Loucy (cell line): ENCODE measurements around the gene RHEB.

ENCODE experiments used
- H2AFZ ChIP-seq: fragments of 200-600 bp; sonication (generic); 2 replicates; pipeline ENCODE4 v1.6.0; 2016; ENCODE audit warnings: antibody characterized with exemption, mild to moderate bottlenecking, low read length, moderate library complexity
- H3F3A ChIP-seq: fragments of 200-600 bp; 2 replicates; pipeline ENCODE4 v1.6.0; 2016; ENCODE audit warnings: antibody characterized with exemption, low read depth, mild to moderate bottlenecking
- H3K27me3 ChIP-seq: fragments of 200-600 bp; sonication (generic); 2 replicates; pipeline ENCODE4 v1.6.1; 2014; ENCODE audit warnings: low read length, mild to moderate bottlenecking; ENCODE audit not compliant: insufficient read depth, poor library complexity, severe bottlenecking
- H3K36me3 ChIP-seq: fragments of 200-600 bp; sonication (generic); 2 replicates; pipeline ENCODE4 v1.6.1; 2016; ENCODE audit warnings: low read length; ENCODE audit not compliant: insufficient read depth
- H3K4me1 ChIP-seq: fragments of 200-600 bp; sonication (generic); 2 replicates; pipeline ENCODE4 v1.5.1; 2014; ENCODE audit warnings: low read length, mild to moderate bottlenecking; ENCODE audit not compliant: insufficient read depth, poor library complexity, severe bottlenecking
- H3K4me2 ChIP-seq: fragments of 200-600 bp; sonication (generic); 2 replicates; pipeline ENCODE4 v1.6.0; 2014; ENCODE audit warnings: antibody characterized with exemption, low read length, low read depth, mild to moderate bottlenecking; ENCODE audit not compliant: poor library complexity, severe bottlenecking
- H3K4me3 ChIP-seq: fragments of 200-600 bp; sonication (generic); 2 replicates; pipeline ENCODE4 v1.5.1; 2014; ENCODE audit warnings: low read length, mild to moderate bottlenecking, mixed read lengths; ENCODE audit not compliant: poor library complexity, severe bottlenecking
- H3K79me2 ChIP-seq: fragments of 200-600 bp; sonication (generic); 2 replicates; pipeline ENCODE4 v1.6.1; 2014; ENCODE audit warnings: low read length; ENCODE audit not compliant: insufficient read depth
- H3K9ac ChIP-seq: fragments of 200-600 bp; sonication (generic); 2 replicates; pipeline ENCODE4 v1.6.0; 2014; ENCODE audit warnings: mild to moderate bottlenecking, low read depth, low read length, moderate library complexity; ENCODE audit not compliant: poor library complexity, severe bottlenecking
- H3K9me2 ChIP-seq: fragments of 200-600 bp; sonication (generic); replicated peaks from 2 replicates; pipeline ENCODE4 v1.6.1; 2016; ENCODE audit warnings: low read depth, low read length, mixed read lengths
- H3K9me3 ChIP-seq: fragments of 200-600 bp; sonication (generic); 2 replicates; pipeline ENCODE4 v1.6.1; 2014; ENCODE audit warnings: mild to moderate bottlenecking, antibody characterized with exemption, low read length, low read depth; ENCODE audit not compliant: insufficient read depth
- H4K20me1 ChIP-seq: fragments of 200-600 bp; sonication (generic); 2 replicates; pipeline ENCODE4 v1.6.0; 2014; ENCODE audit warnings: antibody characterized with exemption, low read length, mild to moderate bottlenecking; ENCODE audit not compliant: insufficient read depth, poor library complexity, severe bottlenecking
- CTCF ChIP-seq: fragments of 200-600 bp; sonication (generic); conservative IDR thresholded peaks from 2 replicates; pipeline ENCODE4 v1.5.1; 2014; ENCODE audit warnings: mild to moderate bottlenecking, antibody characterized with exemption, low read length
- EZH2phosphoT487 ChIP-seq: fragments of 200-600 bp; IDR thresholded peaks from 2 replicates; pipeline ENCODE4 v1.6.1; 2018; ENCODE audit warnings: antibody characterized with exemption, mild to moderate bottlenecking, moderate library complexity, borderline replicate concordance

Gene RHEB

GRCh38 chr7:151435971-151436370 lies 83.7 kb downstream of the RHEB start:
- no peak for TF ChIP-seq CTCF
- TF ChIP-seq EZH2phosphoT487 = no peak
- H3K9me2 ChIP-seq = no peaks in the 10 kb centered on the region
- no peaks in the 10 kb centered on the region for H3K9me3 ChIP-seq
- H3K79me2 ChIP-seq = no peaks in the 10 kb centered on the region
- H3K9ac ChIP-seq = no peak overlapping the region
- no peak overlapping the region for H3K4me2 ChIP-seq
- no peaks in the 10 kb centered on the region for H3F3A ChIP-seq
- peaks cover 19% of the 10 kb centered on the region for H3K4me1 ChIP-seq
- H4K20me1 ChIP-seq = no peaks in the 10 kb centered on the region
- H3K27me3 ChIP-seq = no peaks in the 10 kb centered on the region
- H3K4me3 ChIP-seq = no peak overlapping the region
- H2AFZ ChIP-seq = no peak overlapping the region
- H3K36me3 ChIP-seq = no peaks in the 10 kb centered on the region

GRCh38 chr7:151435103-151435916 lies 84.4 kb downstream of the RHEB start:
- H3K79me2 ChIP-seq = no peaks in the 10 kb centered on the region
- H3K9me2 ChIP-seq = no peaks in the 10 kb centered on the region
- no peaks in the 10 kb centered on the region for H3K27me3 ChIP-seq
- no peak overlapping the region for H3K4me3 ChIP-seq
- no peaks in the 10 kb centered on the region for H3K36me3 ChIP-seq
- H3K4me1 ChIP-seq = peaks cover 13% of the 10 kb centered on the region
- H3F3A ChIP-seq = no peaks in the 10 kb centered on the region
- H3K9ac ChIP-seq = no peak overlapping the region
- no peaks in the 10 kb centered on the region for H4K20me1 ChIP-seq
- H2AFZ ChIP-seq = no peak overlapping the region
- no peaks in the 10 kb centered on the region for H3K9me3 ChIP-seq
- no peak overlapping the region for H3K4me2 ChIP-seq
- no peak for TF ChIP-seq EZH2phosphoT487
- TF ChIP-seq CTCF = no peak

GRCh38 chr7:151434549-151434948 lies 85.1 kb downstream of the RHEB start:
- no peaks in the 10 kb centered on the region for H3K27me3 ChIP-seq
- TF ChIP-seq CTCF = no peak
- no peak for TF ChIP-seq EZH2phosphoT487

More at GRCh38 chr7:151434549-151434948, 85.1 kb downstream of the RHEB start:
- H3K36me3 ChIP-seq = no peaks in the 10 kb centered on the region
- no peaks in the 10 kb centered on the region for H4K20me1 ChIP-seq
- no peaks in the 10 kb centered on the region for H3K9me2 ChIP-seq
- H3F3A ChIP-seq = no peaks in the 10 kb centered on the region
- peaks cover 19% of the 10 kb centered on the region for H3K4me1 ChIP-seq
- H3K9ac ChIP-seq = no peak overlapping the region
- H3K4me3 ChIP-seq = no peak overlapping the region
- H3K9me3 ChIP-seq = no peaks in the 10 kb centered on the region
- no peaks in the 10 kb centered on the region for H3K79me2 ChIP-seq
- no peak overlapping the region for H2AFZ ChIP-seq
- H3K4me2 ChIP-seq = no peak overlapping the region
